ENCODE data around the gene CDK2AP2.
A peak's percentile ranks its signal among the peaks of the same experiment; 100 is the strongest.
"Not testable (repeated sequence)": the region's sequence is repeated elsewhere in the genome, so short reads cannot be mapped to it uniquely, and the experiment has no call there.

The CDK2AP2 gene

DNA sequence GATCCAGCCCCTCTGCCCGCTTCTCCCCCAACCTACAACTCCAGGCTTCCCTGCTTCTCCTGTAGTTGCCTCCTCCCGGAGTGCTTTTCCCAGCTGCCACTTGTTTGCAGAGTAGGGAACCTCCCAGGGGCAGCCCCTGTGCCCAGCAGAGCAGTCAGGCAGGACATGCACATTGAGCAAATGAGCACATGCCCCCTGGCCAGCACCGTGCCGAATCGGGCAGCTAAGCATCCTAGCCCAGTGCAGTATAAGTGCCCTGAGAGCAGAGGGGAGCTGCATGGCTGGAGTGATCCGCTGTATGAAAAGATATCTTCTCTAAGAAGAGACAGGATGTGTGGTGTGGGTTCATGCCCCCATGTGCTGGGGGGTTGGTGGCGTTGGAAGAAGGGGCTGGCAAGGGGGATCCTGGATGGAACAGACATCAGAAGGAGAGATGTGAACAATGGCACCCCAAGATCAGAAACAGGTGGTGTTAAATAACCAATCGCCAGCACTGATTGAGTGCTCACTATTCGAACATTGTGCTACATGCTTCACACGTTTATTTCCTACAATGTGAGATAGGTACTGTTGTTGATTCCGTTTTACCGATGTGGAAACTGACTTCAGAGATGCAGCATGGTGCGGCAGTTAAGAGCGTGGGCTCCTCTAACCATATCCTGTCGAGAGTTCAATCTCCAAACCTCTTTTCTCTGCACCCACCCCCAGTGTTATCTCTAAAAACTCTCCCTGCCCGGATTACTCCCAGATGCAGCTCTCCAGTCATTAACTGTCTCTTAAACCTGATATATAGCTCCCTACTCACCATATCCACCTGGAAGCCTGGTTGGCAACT lies 23.9 kb downstream of the CDK2AP2 start:
- TF ChIP-seq EZH2phosphoT487 (IDR thresholded peaks at IDR 0.05; ENCODE audit: borderline replicate concordance, low read length): no peak
- TF ChIP-seq, protein P1, sequence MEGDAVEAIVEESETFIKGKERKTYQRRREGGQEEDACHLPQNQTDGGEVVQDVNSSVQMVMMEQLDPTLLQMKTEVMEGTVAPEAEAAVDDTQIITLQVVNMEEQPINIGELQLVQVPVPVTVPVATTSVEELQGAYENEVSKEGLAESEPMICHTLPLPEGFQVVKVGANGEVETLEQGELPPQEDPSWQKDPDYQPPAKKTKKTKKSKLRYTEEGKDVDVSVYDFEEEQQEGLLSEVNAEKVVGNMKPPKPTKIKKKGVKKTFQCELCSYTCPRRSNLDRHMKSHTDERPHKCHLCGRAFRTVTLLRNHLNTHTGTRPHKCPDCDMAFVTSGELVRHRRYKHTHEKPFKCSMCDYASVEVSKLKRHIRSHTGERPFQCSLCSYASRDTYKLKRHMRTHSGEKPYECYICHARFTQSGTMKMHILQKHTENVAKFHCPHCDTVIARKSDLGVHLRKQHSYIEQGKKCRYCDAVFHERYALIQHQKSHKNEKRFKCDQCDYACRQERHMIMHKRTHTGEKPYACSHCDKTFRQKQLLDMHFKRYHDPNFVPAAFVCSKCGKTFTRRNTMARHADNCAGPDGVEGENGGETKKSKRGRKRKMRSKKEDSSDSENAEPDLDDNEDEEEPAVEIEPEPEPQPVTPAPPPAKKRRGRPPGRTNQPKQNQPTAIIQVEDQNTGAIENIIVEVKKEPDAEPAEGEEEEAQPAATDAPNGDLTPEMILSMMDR (IDR thresholded peaks at IDR 0.05; ENCODE audit: low read depth, low read length, poor library complexity, severe bottlenecking): no peak
- no peaks in the 10 kb centered on the region for H3K9me2 ChIP-seq (replicated peaks; ENCODE audit: control insufficient read depth, low read length)
- no peaks in the 10 kb centered on the region for H4K20me1 ChIP-seq (ENCODE audit: control insufficient read depth, insufficient read depth, low read depth, low read length)
- peak overlapping the region; percentile 81 for H3K4me3 ChIP-seq (ENCODE audit: low read length)
- peak overlapping the region; percentile 86 for H3K4me2 ChIP-seq (ENCODE audit: low read length)
- H3K27ac ChIP-seq (ENCODE audit: low read depth, low read length): peak overlapping the region; percentile 81
- peaks cover 43% of the 10 kb centered on the region for H3K79me2 ChIP-seq (ENCODE audit: control insufficient read depth, low read length)
- no peaks in the 10 kb centered on the region for H3K9me3 ChIP-seq (ENCODE audit: control insufficient read depth, insufficient read depth, low read length)
- peaks cover 50% of the 10 kb centered on the region for H3K4me1 ChIP-seq (ENCODE audit: control insufficient read depth, low read length)
- H3K36me3 ChIP-seq (ENCODE audit: control insufficient read depth, low read length): peaks cover 28% of the 10 kb centered on the region
- H3K27me3 ChIP-seq (ENCODE audit: control insufficient read depth, low read length): peaks cover 2% of the 10 kb centered on the region; the same call in 1 of the 2 replicates
- peaks cover 31% of the 10 kb centered on the region for H3F3A ChIP-seq (ENCODE audit: control insufficient read depth, insufficient read depth)

DNA sequence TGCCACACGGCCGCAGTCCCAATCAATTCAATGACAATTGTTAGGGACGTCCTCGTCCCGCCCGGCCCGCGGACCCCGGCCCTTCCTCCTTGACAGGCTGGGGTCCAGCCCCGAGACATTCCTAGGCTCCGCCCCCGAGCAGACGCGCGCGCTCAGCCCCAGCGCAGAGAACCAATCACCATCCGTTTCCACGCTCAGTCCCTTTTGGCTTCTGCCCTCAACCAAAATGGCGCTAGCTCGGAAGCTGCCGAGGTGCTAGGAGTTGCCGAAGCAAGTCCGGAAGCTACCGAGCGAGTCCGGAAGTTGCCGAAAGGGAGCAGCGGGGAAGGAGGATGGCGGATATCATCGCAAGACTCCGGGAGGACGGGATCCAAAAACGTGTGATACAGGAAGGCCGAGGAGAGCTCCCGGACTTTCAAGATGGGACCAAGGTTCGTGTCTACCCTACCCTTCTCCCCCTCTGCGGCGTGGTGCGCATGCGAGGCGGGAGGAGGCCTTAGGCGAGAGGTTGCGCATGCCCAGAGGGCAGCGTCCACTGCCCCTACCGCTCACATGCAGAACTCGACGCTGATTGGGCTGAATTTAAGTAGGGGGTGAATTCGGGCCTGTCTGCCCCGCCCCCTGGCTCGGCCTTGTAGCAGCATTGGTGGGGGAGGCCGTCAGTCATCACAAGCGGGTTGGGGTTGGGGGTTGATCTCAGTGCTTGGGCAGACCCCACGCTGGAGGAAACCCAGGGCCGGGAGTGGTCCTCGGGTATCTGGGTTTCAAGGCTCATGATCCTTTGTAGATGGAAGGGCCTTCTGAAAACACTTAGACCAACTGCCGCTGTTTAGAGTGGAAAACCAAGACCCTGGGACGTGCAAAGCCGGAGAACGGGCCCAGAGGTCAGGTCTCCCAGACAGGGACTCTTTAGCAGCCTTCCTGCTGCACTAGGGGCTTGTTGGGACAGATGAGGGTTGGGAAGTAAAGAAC lies 24.8 kb downstream of the CDK2AP2 start, which contains the start of gene AIP:
AIP (plus strand) TSS at position 200 of the 972 bp plus-strand sequence; CDS start at position 333, 133 bp downstream.
- Histone ChIP-seq H3K4me3 (ENCODE audit: low read length) (peak within 1 kb of the TSS; percentile 81), H3K4me2 (ENCODE audit: low read length) (peak within 1 kb of the TSS; percentile 86), H3K27ac (ENCODE audit: low read depth, low read length) (peak within 1 kb of the TSS; percentile 81), H4K20me1 (ENCODE audit: control insufficient read depth, insufficient read depth, low read depth, low read length) (no peaks in the 10 kb centered on the region), H3F3A (ENCODE audit: control insufficient read depth, insufficient read depth) (peaks cover 31% of the 10 kb centered on the region), H3K9me3 (ENCODE audit: control insufficient read depth, insufficient read depth, low read length) (no peaks in the 10 kb centered on the region), H3K9me2 (replicated peaks; ENCODE audit: control insufficient read depth, low read length) (no peaks in the 10 kb centered on the region), H3K79me2 (ENCODE audit: control insufficient read depth, low read length) (peaks cover 39% of the 10 kb centered on the region), H3K27me3 (ENCODE audit: control insufficient read depth, low read length) (peaks cover 2% of the 10 kb centered on the region; the same call in 1 of the 2 replicates), H3K4me1 (ENCODE audit: control insufficient read depth, low read length) (peaks cover 50% of the 10 kb centered on the region), H3K36me3 (ENCODE audit: control insufficient read depth, low read length) (peaks cover 21% of the 10 kb centered on the region)
- TF ChIP-seq, protein P1 (IDR thresholded peaks at IDR 0.05; ENCODE audit: low read depth, low read length, poor library complexity, severe bottlenecking): no peak
- TF ChIP-seq EZH2phosphoT487 (IDR thresholded peaks at IDR 0.05; ENCODE audit: borderline replicate concordance, low read length): no peak

DNA sequence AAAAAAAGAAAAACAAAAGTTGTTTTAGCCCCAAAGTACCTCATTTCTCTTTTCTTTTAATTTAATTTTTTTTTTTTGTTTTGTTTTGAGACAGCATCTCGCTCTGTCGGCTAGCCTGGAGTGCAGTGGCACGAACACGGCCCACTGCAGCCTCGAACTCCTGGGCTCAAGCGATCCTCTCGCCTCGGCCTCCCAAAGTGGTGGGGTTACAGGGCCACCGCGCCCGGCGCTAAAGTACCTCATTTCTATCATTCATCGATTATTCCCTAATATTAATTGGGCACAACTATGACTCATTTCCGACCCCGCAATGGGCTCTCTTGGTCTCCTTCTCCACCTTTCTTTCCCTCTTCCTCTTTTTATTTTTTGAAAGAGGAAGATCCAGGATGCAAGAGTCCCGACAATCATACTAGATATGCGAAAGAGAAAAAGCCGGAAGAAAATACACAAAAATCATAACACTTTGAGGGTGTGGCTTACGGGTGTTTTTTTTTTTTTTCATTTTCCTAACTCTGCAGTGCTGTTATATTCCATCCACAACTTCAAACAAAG lies 25.6 kb downstream of the CDK2AP2 start:
- H3K4me1 ChIP-seq (ENCODE audit: control insufficient read depth, low read length): peaks cover 50% of the 10 kb centered on the region
- H3F3A ChIP-seq (ENCODE audit: control insufficient read depth, insufficient read depth): peaks cover 28% of the 10 kb centered on the region
- peak overlapping the region; percentile 81 for H3K27ac ChIP-seq (ENCODE audit: low read depth, low read length)
- H3K36me3 ChIP-seq (ENCODE audit: control insufficient read depth, low read length): peaks cover 14% of the 10 kb centered on the region
- H3K4me2 ChIP-seq (ENCODE audit: low read length): peak overlapping the region; percentile 86
- H3K9me2 ChIP-seq (replicated peaks; ENCODE audit: control insufficient read depth, low read length): no peaks in the 10 kb centered on the region
- no peaks in the 10 kb centered on the region for H4K20me1 ChIP-seq (ENCODE audit: control insufficient read depth, insufficient read depth, low read depth, low read length)
- H3K4me3 ChIP-seq (ENCODE audit: low read length): peak overlapping the region; percentile 81
- H3K27me3 ChIP-seq (ENCODE audit: control insufficient read depth, low read length): peaks cover 2% of the 10 kb centered on the region; the same call in 1 of the 2 replicates
- no peaks in the 10 kb centered on the region for H3K9me3 ChIP-seq (ENCODE audit: control insufficient read depth, insufficient read depth, low read length)
- TF ChIP-seq, protein P1 (IDR thresholded peaks at IDR 0.05; ENCODE audit: low read depth, low read length, poor library complexity, severe bottlenecking): no peak
- TF ChIP-seq EZH2phosphoT487 (IDR thresholded peaks at IDR 0.05; ENCODE audit: borderline replicate concordance, low read length): no peak
- peaks cover 32% of the 10 kb centered on the region for H3K79me2 ChIP-seq (ENCODE audit: control insufficient read depth, low read length)

- not testable (repeated sequence) for H3K27me3 ChIP-seq (ENCODE audit: control insufficient read depth, low read length); H3K9me2 ChIP-seq (replicated peaks; ENCODE audit: control insufficient read depth, low read length); H3K9me3 ChIP-seq (ENCODE audit: control insufficient read depth, insufficient read depth, low read length); H3K79me2 ChIP-seq (ENCODE audit: control insufficient read depth, low read length); H4K20me1 ChIP-seq (ENCODE audit: control insufficient read depth, insufficient read depth, low read depth, low read length); H3K4me3 ChIP-seq (ENCODE audit: low read length); H3K27ac ChIP-seq (ENCODE audit: low read depth, low read length); H3K4me2 ChIP-seq (ENCODE audit: low read length); H3F3A ChIP-seq (ENCODE audit: control insufficient read depth, insufficient read depth); H3K36me3 ChIP-seq (ENCODE audit: control insufficient read depth, low read length)
- peaks cover 18% of the 10 kb centered on the region for H3K4me1 ChIP-seq (ENCODE audit: control insufficient read depth, low read length)
Observed at GRCh38 chr11:67477344-67478050, 30.5 kb downstream of the CDK2AP2 start.
